NCI-H146 (cell line): ENCODE measurements around the gene CXorf51A.
"Not testable (repeated sequence)": the region's sequence is repeated elsewhere in the genome, so short reads cannot be mapped to it uniquely, and the experiment has no call there.

ENCODE experiments used
- DNase-seq: peaks from one replicate; lab custom pipeline; 2025; lab: John Stamatoyannopoulos, UW

Gene CXorf51A

DNA sequence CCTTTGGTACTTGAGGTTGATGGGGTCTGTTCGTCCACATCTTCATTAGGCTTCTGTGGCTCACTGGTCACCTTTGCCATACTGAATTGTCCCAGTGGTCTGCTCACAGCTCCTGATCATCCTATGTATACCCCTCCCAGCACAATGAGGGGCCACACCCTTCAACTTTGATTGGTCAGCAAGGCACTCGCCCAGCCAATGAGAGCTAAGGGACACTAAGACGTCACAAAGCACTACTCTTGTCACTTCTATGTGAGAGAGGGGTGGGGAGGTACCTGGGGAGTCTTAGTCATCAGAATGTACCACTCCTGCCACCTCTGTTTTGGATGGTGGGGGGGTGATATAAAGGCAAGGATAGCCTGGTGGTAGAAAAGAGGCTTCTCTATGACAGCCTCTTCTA lies at the start of gene CXorf51A:
TSS of gene CXorf51A (minus strand) at position 101 of the 400 bp plus-strand sequence. CDS start at position 80, 21 bp downstream.
- DNase-seq, result not testable (repeated sequence)

DNA sequence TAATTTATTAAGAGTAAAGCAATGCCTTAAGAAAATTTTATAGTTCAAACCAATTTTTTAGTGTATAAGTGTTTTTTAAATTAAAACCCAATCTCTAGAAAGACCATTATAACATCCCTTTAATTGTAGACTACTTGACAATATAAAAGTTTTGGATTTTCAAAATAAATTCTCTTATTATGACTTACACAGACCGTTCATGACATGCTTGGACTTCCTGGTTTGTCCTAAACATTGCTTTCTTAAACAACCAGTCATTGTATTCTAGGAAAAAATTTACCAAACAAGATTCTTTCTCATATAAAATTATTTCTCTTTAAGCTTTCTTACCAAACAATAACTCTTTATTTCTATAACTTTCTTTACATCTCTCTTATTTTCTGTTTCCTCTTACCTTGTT lies 49.0 kb upstream of the CXorf51A start:
- DNase-seq, result no peak

DNA sequence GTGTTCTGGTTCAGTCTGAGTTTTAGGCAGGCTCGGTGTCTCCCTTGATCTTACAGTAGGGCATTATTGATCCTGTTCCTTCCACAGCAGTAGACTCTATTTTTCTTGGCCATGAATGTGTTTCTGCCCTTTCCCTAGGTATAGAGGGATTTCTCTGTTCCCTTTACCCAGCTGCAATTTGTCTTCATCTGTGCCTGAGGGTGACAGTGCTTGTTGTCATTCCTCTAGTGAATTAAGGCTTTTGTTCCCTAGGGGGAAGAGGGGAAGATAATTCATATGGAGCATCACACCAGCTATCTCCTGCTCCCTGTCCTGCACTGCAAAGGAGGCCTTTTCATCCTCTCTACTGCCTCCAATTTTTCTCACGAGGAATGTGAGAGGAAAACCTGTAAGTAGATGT lies 39.7 kb upstream of the CXorf51A start:
- no peak for DNase-seq

DNA sequence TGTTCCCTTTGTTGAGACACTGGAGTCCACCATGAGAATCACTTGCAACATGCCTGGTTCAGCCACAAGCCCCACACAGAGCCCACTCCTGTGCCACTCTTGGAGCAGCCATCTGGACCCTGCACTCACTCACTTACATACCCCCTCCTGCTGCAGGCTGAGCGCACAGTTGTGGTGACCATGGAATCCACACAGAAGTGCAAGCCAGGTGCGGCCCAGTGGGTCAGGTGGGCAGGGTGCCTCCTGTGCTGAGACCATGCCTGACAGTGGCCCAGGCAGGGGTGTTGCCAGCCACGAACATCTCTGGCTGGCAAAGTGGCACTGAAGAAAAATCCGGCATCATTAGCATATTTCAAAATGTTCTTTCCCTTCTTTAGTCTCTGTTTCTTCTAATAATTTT lies 17.4 kb upstream of the CXorf51A start:
- no peak for DNase-seq

DNA sequence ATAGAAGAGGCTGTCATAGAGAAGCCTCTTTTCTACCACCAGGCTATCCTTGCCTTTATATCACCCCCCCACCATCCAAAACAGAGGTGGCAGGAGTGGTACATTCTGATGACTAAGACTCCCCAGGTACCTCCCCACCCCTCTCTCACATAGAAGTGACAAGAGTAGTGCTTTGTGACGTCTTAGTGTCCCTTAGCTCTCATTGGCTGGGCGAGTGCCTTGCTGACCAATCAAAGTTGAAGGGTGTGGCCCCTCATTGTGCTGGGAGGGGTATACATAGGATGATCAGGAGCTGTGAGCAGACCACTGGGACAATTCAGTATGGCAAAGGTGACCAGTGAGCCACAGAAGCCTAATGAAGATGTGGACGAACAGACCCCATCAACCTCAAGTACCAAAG lies 5.1 kb downstream of the CXorf51A start, which contains the start of gene CXorf51B:
TSS of gene CXorf51B (plus strand) at position 301 of the 400 bp plus-strand sequence. CDS start at position 322, 21 bp downstream.
- not testable (repeated sequence) for DNase-seq
